Chondrocyte (in vitro differentiated cells): ENCODE results near the gene PPAT. TPM values are rescaled to one million over a fixed set of nuclear protein-coding genes. Genes with fewer than 3 reads are reported as not detected.

Experiments used
- DNase-seq: peaks from one replicate; pipeline ENCODE4 v3.0.0; 2021; ENCODE audit warnings: mixed read lengths, low spot score
- H3K27ac Mint-ChIP-seq: one replicate; pipeline ENCODE4 v1.8.0; 2021; ENCODE audit warnings: mild to moderate bottlenecking, moderate library complexity, mixed read lengths; ENCODE audit not compliant: unreplicated experiment
- H3K27me3 Mint-ChIP-seq: 2 replicates; pipeline ENCODE4 v1.8.0; 2021; ENCODE audit warnings: low read depth, mixed read lengths
- H3K36me3 Mint-ChIP-seq: 2 replicates; pipeline ENCODE4 v1.8.0; 2021; ENCODE audit warnings: low read depth, mixed read lengths
- H3K4me1 Mint-ChIP-seq: 2 replicates; pipeline ENCODE4 v1.8.0; 2021; ENCODE audit warnings: low read depth, mild to moderate bottlenecking, mixed read lengths
- H3K4me3 Mint-ChIP-seq: one replicate; pipeline ENCODE4 v1.8.0; 2021; ENCODE audit warnings: mild to moderate bottlenecking, moderate library complexity, mixed read lengths; ENCODE audit not compliant: unreplicated experiment
- H3K9me3 Mint-ChIP-seq: 2 replicates; pipeline ENCODE4 v1.8.0; 2021; ENCODE audit warnings: low read depth, mixed read lengths
- CTCF ChIP-seq: fragments of 200-600 bp; sonication (generic); IDR thresholded peaks from 2 replicates; pipeline ENCODE4 v1.5.0; 2021; ENCODE audit warnings: antibody characterized with exemption, mild to moderate bottlenecking, moderate library complexity
- total RNA-seq: library from RNA; stranded (reverse); gene quantifications from 3 replicates; pipeline ENCODE4 v1.2.1, GENCODE V29; 2021

Gene PPAT
- total RNA-seq, 1 donor from 2014 or later: 12.2 TPM

- DNase-seq: no peak
- H3K36me3 Mint-ChIP-seq: peaks cover 2% of the 10 kb centered on the region
- peaks cover 15% of the 10 kb centered on the region for H3K4me1 Mint-ChIP-seq
- no peak for TF ChIP-seq CTCF
- no peak overlapping the region for H3K27ac Mint-ChIP-seq
- H3K4me3 Mint-ChIP-seq: no peak overlapping the region
- H3K27me3 Mint-ChIP-seq: no peaks in the 10 kb centered on the region
- H3K9me3 Mint-ChIP-seq: no peaks in the 10 kb centered on the region
Measured at GRCh38 chr4:56406151-56406550, 29.3 kb downstream of the PPAT start.

- no peak for TF ChIP-seq CTCF
- H3K9me3 Mint-ChIP-seq: no peaks in the 10 kb centered on the region
- no peak for DNase-seq
- H3K27ac Mint-ChIP-seq: no peak overlapping the region
- H3K4me1 Mint-ChIP-seq: peaks cover 7% of the 10 kb centered on the region
- peaks cover 2% of the 10 kb centered on the region for H3K36me3 Mint-ChIP-seq
- H3K27me3 Mint-ChIP-seq: no peaks in the 10 kb centered on the region
- H3K4me3 Mint-ChIP-seq: no peak overlapping the region
Measured at GRCh38 chr4:56405016-56405415, 30.4 kb downstream of the PPAT start.

- H3K4me1 Mint-ChIP-seq: no peaks in the 10 kb centered on the region
- DNase-seq: no peak
- H3K27me3 Mint-ChIP-seq: no peaks in the 10 kb centered on the region
- H3K36me3 Mint-ChIP-seq: no peaks in the 10 kb centered on the region
- no peak overlapping the region for H3K4me3 Mint-ChIP-seq
- no peak for TF ChIP-seq CTCF
- no peak overlapping the region for H3K27ac Mint-ChIP-seq
- no peaks in the 10 kb centered on the region for H3K9me3 Mint-ChIP-seq
Measured at GRCh38 chr4:56400560-56400959, 34.9 kb downstream of the PPAT start.

- H3K4me1 Mint-ChIP-seq: peaks cover 26% of the 10 kb centered on the region
- no peaks in the 10 kb centered on the region for H3K27me3 Mint-ChIP-seq
- H3K9me3 Mint-ChIP-seq: no peaks in the 10 kb centered on the region
- no peak for TF ChIP-seq CTCF
- no peak overlapping the region for H3K4me3 Mint-ChIP-seq
- no peaks in the 10 kb centered on the region for H3K36me3 Mint-ChIP-seq
- H3K27ac Mint-ChIP-seq: no peak overlapping the region
- no peak for DNase-seq
Measured at GRCh38 chr4:56391270-56391669, 44.1 kb downstream of the PPAT start.

- Mint-ChIP-seq H3K4me1 (peaks cover 28% of the 10 kb centered on the region), H3K4me3 (no peak overlapping the region), H3K36me3 (no peaks in the 10 kb centered on the region), H3K27ac (no peak overlapping the region), H3K27me3 (no peaks in the 10 kb centered on the region), H3K9me3 (no peaks in the 10 kb centered on the region)
- no peak for TF ChIP-seq CTCF
- no peak for DNase-seq
Measured at GRCh38 chr4:56389558-56389957, 45.9 kb downstream of the PPAT start.
